ENCODE data around the gene SIRPG. TPM values are rescaled to one million over a fixed set of nuclear protein-coding genes. Genes with fewer than 3 reads are reported as not detected.

SIRPG gene
- total and polyA plus RNA-seq, 2 of the 13 experiments (the other 11 are each of a cell fraction or from before 2014, with no cell fraction given): not detected

DNA sequence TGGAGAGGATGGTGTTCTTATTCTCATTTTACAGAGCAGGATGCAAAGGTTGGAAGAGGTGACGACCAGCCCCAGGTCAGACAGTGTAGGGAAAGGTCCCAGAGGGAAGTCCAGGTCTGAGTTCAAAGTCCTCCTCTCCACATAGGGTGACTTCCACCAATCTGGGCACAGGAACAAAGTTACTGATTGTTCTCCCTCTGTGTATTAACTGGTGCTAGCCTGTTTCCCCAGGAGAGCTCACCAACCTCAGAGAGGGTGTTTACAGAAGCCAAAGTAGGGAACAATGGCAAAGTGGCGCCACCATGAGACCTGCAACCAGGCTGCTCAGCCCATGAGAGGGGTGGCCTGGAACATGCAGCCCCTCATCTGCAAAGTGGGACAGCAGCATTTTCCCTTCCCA lies 21.0 kb downstream of the SIRPG start (continued):
- TF ChIP-seq, protein P1, sequence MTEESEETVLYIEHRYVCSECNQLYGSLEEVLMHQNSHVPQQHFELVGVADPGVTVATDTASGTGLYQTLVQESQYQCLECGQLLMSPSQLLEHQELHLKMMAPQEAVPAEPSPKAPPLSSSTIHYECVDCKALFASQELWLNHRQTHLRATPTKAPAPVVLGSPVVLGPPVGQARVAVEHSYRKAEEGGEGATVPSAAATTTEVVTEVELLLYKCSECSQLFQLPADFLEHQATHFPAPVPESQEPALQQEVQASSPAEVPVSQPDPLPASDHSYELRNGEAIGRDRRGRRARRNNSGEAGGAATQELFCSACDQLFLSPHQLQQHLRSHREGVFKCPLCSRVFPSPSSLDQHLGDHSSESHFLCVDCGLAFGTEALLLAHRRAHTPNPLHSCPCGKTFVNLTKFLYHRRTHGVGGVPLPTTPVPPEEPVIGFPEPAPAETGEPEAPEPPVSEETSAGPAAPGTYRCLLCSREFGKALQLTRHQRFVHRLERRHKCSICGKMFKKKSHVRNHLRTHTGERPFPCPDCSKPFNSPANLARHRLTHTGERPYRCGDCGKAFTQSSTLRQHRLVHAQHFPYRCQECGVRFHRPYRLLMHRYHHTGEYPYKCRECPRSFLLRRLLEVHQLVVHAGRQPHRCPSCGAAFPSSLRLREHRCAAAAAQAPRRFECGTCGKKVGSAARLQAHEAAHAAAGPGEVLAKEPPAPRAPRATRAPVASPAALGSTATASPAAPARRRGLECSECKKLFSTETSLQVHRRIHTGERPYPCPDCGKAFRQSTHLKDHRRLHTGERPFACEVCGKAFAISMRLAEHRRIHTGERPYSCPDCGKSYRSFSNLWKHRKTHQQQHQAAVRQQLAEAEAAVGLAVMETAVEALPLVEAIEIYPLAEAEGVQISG (CRISPR knock-in tag; IDR thresholded peaks at IDR 0.05): peak; percentile 57
- TF ChIP-seq ZNF354B (CRISPR knock-in tag; IDR thresholded peaks at IDR 0.05) (no peak), HDAC6 (IDR thresholded peaks at IDR 0.05; ENCODE audit: low read depth, low read length) (no peak), SIX4 (CRISPR knock-in tag; IDR thresholded peaks at IDR 0.05) (no peak), NFE2L1 (CRISPR knock-in tag; IDR thresholded peaks at IDR 0.05; ENCODE audit: borderline replicate concordance) (no peak), HOXA5 (CRISPR knock-in tag; IDR thresholded peaks at IDR 0.05) (no peak), ZFP36L2 (CRISPR knock-in tag; IDR thresholded peaks at IDR 0.05) (no peak), ZNF564 (CRISPR knock-in tag; IDR thresholded peaks at IDR 0.05) (0 out of 2 replicates have a peak, but pooled peaks have one; percentile 34), ZBTB21 (CRISPR knock-in tag; IDR thresholded peaks at IDR 0.05) (no peak), ZNF562 (CRISPR knock-in tag; IDR thresholded peaks at IDR 0.05; ENCODE audit: borderline replicate concordance) (no peak), RXRA (CRISPR knock-in tag; IDR thresholded peaks at IDR 0.05) (peak; percentile 69), ZNF75D (CRISPR knock-in tag; IDR thresholded peaks at IDR 0.05; ENCODE audit: borderline replicate concordance) (no peak), ZNF33B (CRISPR knock-in tag; IDR thresholded peaks at IDR 0.05) (no peak), ETV5 (CRISPR knock-in tag; IDR thresholded peaks at IDR 0.05; ENCODE audit: borderline replicate concordance) (peak; percentile 36; the same call in 1 of the 2 replicates), TAF15 (IDR thresholded peaks at IDR 0.05; ENCODE audit: low read depth, low read length, poor library complexity, severe bottlenecking) (no peak), ERF (CRISPR knock-in tag; IDR thresholded peaks at IDR 0.05) (peak; percentile 69; the same call in 1 of the 2 replicates), ZNF556 (CRISPR knock-in tag; IDR thresholded peaks at IDR 0.05; ENCODE audit: borderline replicate concordance) (no peak)
- TF ChIP-seq, protein P2, sequence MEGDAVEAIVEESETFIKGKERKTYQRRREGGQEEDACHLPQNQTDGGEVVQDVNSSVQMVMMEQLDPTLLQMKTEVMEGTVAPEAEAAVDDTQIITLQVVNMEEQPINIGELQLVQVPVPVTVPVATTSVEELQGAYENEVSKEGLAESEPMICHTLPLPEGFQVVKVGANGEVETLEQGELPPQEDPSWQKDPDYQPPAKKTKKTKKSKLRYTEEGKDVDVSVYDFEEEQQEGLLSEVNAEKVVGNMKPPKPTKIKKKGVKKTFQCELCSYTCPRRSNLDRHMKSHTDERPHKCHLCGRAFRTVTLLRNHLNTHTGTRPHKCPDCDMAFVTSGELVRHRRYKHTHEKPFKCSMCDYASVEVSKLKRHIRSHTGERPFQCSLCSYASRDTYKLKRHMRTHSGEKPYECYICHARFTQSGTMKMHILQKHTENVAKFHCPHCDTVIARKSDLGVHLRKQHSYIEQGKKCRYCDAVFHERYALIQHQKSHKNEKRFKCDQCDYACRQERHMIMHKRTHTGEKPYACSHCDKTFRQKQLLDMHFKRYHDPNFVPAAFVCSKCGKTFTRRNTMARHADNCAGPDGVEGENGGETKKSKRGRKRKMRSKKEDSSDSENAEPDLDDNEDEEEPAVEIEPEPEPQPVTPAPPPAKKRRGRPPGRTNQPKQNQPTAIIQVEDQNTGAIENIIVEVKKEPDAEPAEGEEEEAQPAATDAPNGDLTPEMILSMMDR (CRISPR knock-in tag; IDR thresholded peaks at IDR 0.05): peak; percentile 89
- TF ChIP-seq, protein P3, sequence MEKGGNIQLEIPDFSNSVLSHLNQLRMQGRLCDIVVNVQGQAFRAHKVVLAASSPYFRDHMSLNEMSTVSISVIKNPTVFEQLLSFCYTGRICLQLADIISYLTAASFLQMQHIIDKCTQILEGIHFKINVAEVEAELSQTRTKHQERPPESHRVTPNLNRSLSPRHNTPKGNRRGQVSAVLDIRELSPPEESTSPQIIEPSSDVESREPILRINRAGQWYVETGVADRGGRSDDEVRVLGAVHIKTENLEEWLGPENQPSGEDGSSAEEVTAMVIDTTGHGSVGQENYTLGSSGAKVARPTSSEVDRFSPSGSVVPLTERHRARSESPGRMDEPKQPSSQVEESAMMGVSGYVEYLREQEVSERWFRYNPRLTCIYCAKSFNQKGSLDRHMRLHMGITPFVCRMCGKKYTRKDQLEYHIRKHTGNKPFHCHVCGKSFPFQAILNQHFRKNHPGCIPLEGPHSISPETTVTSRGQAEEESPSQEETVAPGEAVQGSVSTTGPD (CRISPR knock-in tag; IDR thresholded peaks at IDR 0.05): peak; percentile 92
- TF ChIP-seq, protein P4, sequence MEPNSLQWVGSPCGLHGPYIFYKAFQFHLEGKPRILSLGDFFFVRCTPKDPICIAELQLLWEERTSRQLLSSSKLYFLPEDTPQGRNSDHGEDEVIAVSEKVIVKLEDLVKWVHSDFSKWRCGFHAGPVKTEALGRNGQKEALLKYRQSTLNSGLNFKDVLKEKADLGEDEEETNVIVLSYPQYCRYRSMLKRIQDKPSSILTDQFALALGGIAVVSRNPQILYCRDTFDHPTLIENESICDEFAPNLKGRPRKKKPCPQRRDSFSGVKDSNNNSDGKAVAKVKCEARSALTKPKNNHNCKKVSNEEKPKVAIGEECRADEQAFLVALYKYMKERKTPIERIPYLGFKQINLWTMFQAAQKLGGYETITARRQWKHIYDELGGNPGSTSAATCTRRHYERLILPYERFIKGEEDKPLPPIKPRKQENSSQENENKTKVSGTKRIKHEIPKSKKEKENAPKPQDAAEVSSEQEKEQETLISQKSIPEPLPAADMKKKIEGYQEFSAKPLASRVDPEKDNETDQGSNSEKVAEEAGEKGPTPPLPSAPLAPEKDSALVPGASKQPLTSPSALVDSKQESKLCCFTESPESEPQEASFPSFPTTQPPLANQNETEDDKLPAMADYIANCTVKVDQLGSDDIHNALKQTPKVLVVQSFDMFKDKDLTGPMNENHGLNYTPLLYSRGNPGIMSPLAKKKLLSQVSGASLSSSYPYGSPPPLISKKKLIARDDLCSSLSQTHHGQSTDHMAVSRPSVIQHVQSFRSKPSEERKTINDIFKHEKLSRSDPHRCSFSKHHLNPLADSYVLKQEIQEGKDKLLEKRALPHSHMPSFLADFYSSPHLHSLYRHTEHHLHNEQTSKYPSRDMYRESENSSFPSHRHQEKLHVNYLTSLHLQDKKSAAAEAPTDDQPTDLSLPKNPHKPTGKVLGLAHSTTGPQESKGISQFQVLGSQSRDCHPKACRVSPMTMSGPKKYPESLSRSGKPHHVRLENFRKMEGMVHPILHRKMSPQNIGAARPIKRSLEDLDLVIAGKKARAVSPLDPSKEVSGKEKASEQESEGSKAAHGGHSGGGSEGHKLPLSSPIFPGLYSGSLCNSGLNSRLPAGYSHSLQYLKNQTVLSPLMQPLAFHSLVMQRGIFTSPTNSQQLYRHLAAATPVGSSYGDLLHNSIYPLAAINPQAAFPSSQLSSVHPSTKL (CRISPR knock-in tag; IDR thresholded peaks at IDR 0.05): peak; percentile 86
- TF ChIP-seq, protein P5, sequence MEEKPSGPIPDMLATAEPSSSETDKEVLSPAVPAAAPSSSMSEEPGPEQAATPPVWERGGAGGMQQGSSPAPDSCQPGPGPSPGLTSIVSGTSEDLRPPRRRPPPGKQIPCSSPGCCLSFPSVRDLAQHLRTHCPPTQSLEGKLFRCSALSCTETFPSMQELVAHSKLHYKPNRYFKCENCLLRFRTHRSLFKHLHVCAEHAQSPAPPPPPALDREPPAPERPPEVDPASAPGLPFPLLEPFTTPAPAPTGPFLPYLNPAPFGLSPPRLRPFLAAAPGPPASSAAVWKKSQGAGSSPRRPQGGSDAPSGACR (CRISPR knock-in tag; IDR thresholded peaks at IDR 0.05): no peak
